Astrocyte (in vitro differentiated cells and primary cell): ENCODE measurements around the gene RGS10. TPM values are rescaled to one million over a fixed set of nuclear protein-coding genes. Genes with fewer than 3 reads are reported as not detected.

ENCODE experiments used
- DNase-seq: peaks from one replicate; pipeline ENCODE4 v3.0.0-alpha.2; 2010; ENCODE audit warnings: low read depth
- FAIRE-seq: peaks from 2 replicates; lab custom pipeline; 2011; peaks lifted over from hg19 to GRCh38; lab: Jason Lieb, UNC
- H2AFZ ChIP-seq: 2 replicates; pipeline ENCODE4 v1.6.0; 2012; ENCODE audit warnings: low read depth, low read length, inconsistent platforms
- H3K27ac ChIP-seq: 2 replicates; pipeline ENCODE4 v1.5.1; 2011; ENCODE audit warnings: low read depth, low read length, inconsistent platforms
- H3K27me3 ChIP-seq: 2 replicates; pipeline ENCODE4 v1.6.0; 2011; ENCODE audit warnings: low read length, inconsistent platforms; ENCODE audit not compliant: insufficient read depth
- H3K36me3 ChIP-seq: 2 replicates; pipeline ENCODE4 v1.5.1; 2011; ENCODE audit warnings: low read length, inconsistent platforms; ENCODE audit not compliant: insufficient read depth
- H3K4me1 ChIP-seq: 2 replicates; pipeline ENCODE4 v1.5.1; 2011; ENCODE audit warnings: low read length, inconsistent platforms; ENCODE audit not compliant: insufficient read depth
- H3K4me2 ChIP-seq: 2 replicates; pipeline ENCODE4 v1.6.0; 2012; ENCODE audit warnings: low read length, inconsistent platforms
- H3K4me3 ChIP-seq: 2 replicates; pipeline ENCODE4 v1.5.1; 2011; ENCODE audit warnings: low read depth, mild to moderate bottlenecking, low read length, inconsistent platforms; ENCODE audit not compliant: insufficient read depth
- H3K79me2 ChIP-seq: 2 replicates; pipeline ENCODE4 v1.6.0; 2012; ENCODE audit warnings: mild to moderate bottlenecking, low read length, inconsistent platforms; ENCODE audit not compliant: insufficient read depth
- H3K9ac ChIP-seq: 2 replicates; pipeline ENCODE4 v1.6.0; 2012; ENCODE audit warnings: mild to moderate bottlenecking, low read length, inconsistent platforms
- H3K9me3 ChIP-seq: 2 replicates; pipeline ENCODE4 v1.5.1; 2012; ENCODE audit warnings: low read depth, mild to moderate bottlenecking, low read length, inconsistent platforms; ENCODE audit not compliant: insufficient read depth
- H4K20me1 ChIP-seq: 2 replicates; pipeline ENCODE4 v1.6.0; 2012; ENCODE audit warnings: low read length, inconsistent platforms; ENCODE audit not compliant: insufficient read depth
- H3K27ac Mint-ChIP-seq: one replicate; pipeline ENCODE4 v1.8.0; 2021; ENCODE audit warnings: mild to moderate bottlenecking, mixed read lengths; ENCODE audit not compliant: unreplicated experiment
- H3K27me3 Mint-ChIP-seq: one replicate; pipeline ENCODE4 v1.8.0; 2021; ENCODE audit warnings: low read depth, mixed read lengths; ENCODE audit not compliant: unreplicated experiment
- H3K36me3 Mint-ChIP-seq: one replicate; pipeline ENCODE4 v1.8.0; 2021; ENCODE audit warnings: low read depth, mixed read lengths; ENCODE audit not compliant: unreplicated experiment
- H3K4me1 Mint-ChIP-seq: one replicate; pipeline ENCODE4 v1.8.0; 2021; ENCODE audit warnings: low read depth, mixed read lengths; ENCODE audit not compliant: unreplicated experiment
- H3K4me3 Mint-ChIP-seq: one replicate; pipeline ENCODE4 v1.8.0; 2021; ENCODE audit warnings: mild to moderate bottlenecking, moderate library complexity, mixed read lengths; ENCODE audit not compliant: unreplicated experiment
- H3K9me3 Mint-ChIP-seq: one replicate; pipeline ENCODE4 v1.8.0; 2021; ENCODE audit warnings: mild to moderate bottlenecking, mixed read lengths; ENCODE audit not compliant: unreplicated experiment
- CTCF ChIP-seq: IDR thresholded peaks from 2 replicates; pipeline ENCODE4 v1.5.1; 2011; ENCODE audit warnings: low read depth, mild to moderate bottlenecking, inconsistent platforms, low read length, moderate library complexity; ENCODE audit not compliant: insufficient read depth
- EZH2 ChIP-seq: IDR thresholded peaks from 2 replicates; pipeline ENCODE4 v1.6.1; 2012; ENCODE audit warnings: mild to moderate bottlenecking, low read length, inconsistent platforms; ENCODE audit not compliant: insufficient read depth
- total RNA-seq: library from RNA; stranded (reverse); gene quantifications from 2 replicates; pipeline ENCODE4 v1.2.1, GENCODE V29; 2021

The RGS10 gene
- total RNA-seq, 1 donor from 2014 or later = 40.1 TPM

DNA sequence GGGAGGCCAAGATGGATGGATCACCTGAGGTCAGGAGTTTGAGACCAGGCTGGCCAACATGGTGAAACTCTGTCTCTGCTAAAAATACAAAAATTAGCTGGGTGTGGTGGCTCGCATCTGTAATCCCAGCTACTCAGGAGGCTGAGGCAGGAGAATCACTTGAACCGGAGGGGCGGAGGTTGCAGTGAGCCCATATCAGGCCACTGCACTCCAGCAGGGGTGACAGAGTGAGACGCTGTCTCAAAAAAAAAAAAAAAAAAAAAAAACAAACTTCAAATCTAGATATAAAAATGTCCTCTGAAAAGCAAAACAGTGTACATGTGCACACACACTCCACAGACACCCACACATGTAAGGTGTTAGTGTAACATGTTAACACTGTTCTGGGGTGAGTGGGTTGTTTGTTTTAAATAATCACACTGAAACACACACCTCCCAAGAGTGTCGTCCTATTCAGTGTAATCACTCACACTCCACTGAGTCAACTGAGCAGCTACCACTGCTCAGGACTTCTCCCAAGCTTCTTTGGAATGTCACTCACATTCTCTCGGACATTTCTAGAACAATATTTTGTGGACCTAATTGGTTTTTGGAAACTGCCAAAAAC, 12.8 kb upstream of the RGS10 start:
- no peak for FAIRE-seq
- Histone ChIP-seq H3K4me1 (no peaks in the 10 kb centered on the region), H2AFZ (no peak overlapping the region), H3K79me2 (no peaks in the 10 kb centered on the region), H3K4me3 (no peak overlapping the region), H3K27me3 (peaks cover 5% of the 10 kb centered on the region), H3K9ac (no peak overlapping the region), H3K9me3 (no peaks in the 10 kb centered on the region), H3K27ac (no peak overlapping the region), H3K4me2 (no peak overlapping the region), H3K36me3 (no peaks in the 10 kb centered on the region), H4K20me1 (no peaks in the 10 kb centered on the region)
- no peaks in the 10 kb centered on the region for H3K27me3 Mint-ChIP-seq
- TF ChIP-seq EZH2 = no peak
- TF ChIP-seq CTCF = no peak
- H3K4me1 Mint-ChIP-seq = no peaks in the 10 kb centered on the region
- no peak overlapping the region for H3K4me3 Mint-ChIP-seq
- H3K36me3 Mint-ChIP-seq = no peaks in the 10 kb centered on the region
- no peak for DNase-seq
- no peaks in the 10 kb centered on the region for H3K9me3 Mint-ChIP-seq
- no peak overlapping the region for H3K27ac Mint-ChIP-seq

DNA sequence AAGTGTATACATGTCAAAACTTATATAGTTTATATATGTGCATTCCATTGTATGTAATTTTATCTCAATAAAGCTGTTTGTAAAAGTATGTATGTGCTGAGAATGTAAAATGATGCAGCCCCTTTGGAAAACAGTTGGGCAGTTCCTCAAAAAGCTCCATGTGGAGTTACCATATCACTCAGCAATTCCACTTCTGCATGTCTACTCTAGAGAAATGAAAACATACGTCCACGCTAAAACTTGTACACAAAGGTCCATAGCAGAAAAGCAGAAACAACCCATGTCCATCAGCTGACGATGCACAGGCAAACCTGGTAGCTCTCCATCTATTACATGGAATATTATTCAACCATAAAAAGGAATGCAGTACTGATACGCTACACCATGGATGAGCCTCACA, 8.3 kb upstream of the RGS10 start:
- no peak overlapping the region for H3K4me3 ChIP-seq
- no peak for DNase-seq
- peaks cover 2% of the 10 kb centered on the region for H3K9me3 Mint-ChIP-seq
- no peak overlapping the region for H3K27ac Mint-ChIP-seq
- no peaks in the 10 kb centered on the region for H3K4me1 Mint-ChIP-seq
- peaks cover 16% of the 10 kb centered on the region for H3K27me3 ChIP-seq
- no peak for TF ChIP-seq CTCF
- no peak for TF ChIP-seq EZH2
- H3K4me3 Mint-ChIP-seq = no peak overlapping the region
- no peaks in the 10 kb centered on the region for H3K36me3 ChIP-seq
- H3K9me3 ChIP-seq = no peaks in the 10 kb centered on the region
- no peak overlapping the region for H2AFZ ChIP-seq
- no peak for FAIRE-seq
- no peak overlapping the region for H3K9ac ChIP-seq
- H3K4me2 ChIP-seq = no peak overlapping the region
- H3K27ac ChIP-seq = no peak overlapping the region
- peaks cover 3% of the 10 kb centered on the region for H3K4me1 ChIP-seq
- H3K27me3 Mint-ChIP-seq = peaks cover 17% of the 10 kb centered on the region
- H3K79me2 ChIP-seq = no peaks in the 10 kb centered on the region
- H3K36me3 Mint-ChIP-seq = no peaks in the 10 kb centered on the region
- H4K20me1 ChIP-seq = no peaks in the 10 kb centered on the region

- Mint-ChIP-seq H3K4me1 (no peaks in the 10 kb centered on the region), H3K36me3 (no peaks in the 10 kb centered on the region), H3K27ac (no peak overlapping the region), H3K9me3 (peaks cover 2% of the 10 kb centered on the region), H3K4me3 (no peak overlapping the region), H3K27me3 (peaks cover 18% of the 10 kb centered on the region)
- H3K27me3 ChIP-seq = peaks cover 16% of the 10 kb centered on the region
- H3K4me2 ChIP-seq = no peak overlapping the region
- no peak overlapping the region for H2AFZ ChIP-seq
- peaks cover 3% of the 10 kb centered on the region for H3K4me1 ChIP-seq
- H3K27ac ChIP-seq = no peak overlapping the region
- no peaks in the 10 kb centered on the region for H3K79me2 ChIP-seq
- FAIRE-seq = no peak
- no peaks in the 10 kb centered on the region for H3K9me3 ChIP-seq
- TF ChIP-seq EZH2 (no peak), CTCF (no peak)
- no peak overlapping the region for H3K4me3 ChIP-seq
- H3K36me3 ChIP-seq = no peaks in the 10 kb centered on the region
- no peaks in the 10 kb centered on the region for H4K20me1 ChIP-seq
- H3K9ac ChIP-seq = no peak overlapping the region
- DNase-seq = no peak
These were observed 6.9 kb upstream of the RGS10 start for GRCh38 chr10:119549247-119549999.
